GM12864 (cell line): ENCODE measurements around the gene PFN1.

ENCODE experiments used
- DNase-seq: peaks from one replicate; pipeline ENCODE4 v3.0.0-alpha.2; 2011; ENCODE audit warnings: low read depth
- H3K4me3 ChIP-seq: 2 replicates; pipeline ENCODE4 v1.5.1; 2011; ENCODE audit warnings: mild to moderate bottlenecking, low read depth, low read length, control low read depth
- TF ChIP-seq, protein P1 (sequence below): IDR thresholded peaks from 2 replicates; pipeline ENCODE4 v1.5.1; 2011; ENCODE audit warnings: low read depth, mild to moderate bottlenecking, moderate library complexity, low read length, control low read depth, inconsistent platforms; ENCODE audit errors: missing control alignments

PFN1 gene

DNA sequence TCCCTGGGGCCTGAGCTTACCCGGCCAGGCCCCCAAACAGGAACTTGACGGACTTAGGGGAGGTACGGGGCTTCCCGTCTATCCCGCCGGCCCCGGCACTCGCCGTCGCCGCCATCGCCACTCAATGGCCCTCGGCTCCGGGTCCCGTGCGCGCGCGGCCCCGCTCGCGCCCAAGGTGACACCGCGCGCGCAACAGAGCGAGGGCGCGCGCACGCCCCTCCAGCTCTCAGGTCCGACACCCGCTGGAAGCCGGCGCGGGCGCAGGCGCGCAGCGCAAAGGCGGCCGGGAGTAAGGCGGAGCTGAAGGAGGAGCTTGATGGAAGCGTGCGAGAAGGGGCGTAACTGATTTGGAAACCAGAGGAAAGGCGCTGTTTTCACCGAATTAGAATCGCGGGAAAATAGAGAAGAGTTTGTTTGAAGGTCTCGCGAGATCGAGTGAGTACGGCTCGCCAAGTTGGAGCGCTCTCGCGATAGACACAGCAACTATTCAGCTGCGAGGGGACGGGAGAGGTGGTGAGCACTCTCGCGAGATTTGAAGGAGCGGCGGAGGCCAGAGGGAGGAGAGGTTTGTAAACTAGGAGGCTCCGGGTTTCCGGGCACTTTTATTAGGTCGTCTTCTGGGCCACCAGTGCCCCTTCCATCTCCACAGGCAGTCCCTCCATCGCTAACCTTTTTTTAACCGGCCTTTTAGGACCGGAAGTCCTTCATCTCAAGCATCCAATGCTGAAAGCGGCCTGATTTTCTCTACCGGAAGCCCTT, 8.4 kb downstream of the PFN1 start, which contains the start of the genes RNF167 and SLC25A11:
Gene RNF167, plus strand, starts transcription at position 473 of the 759 bp plus-strand sequence. CDS start 642 bp downstream, outside the sequence.
Gene SLC25A11, minus strand, starts transcription at position 251 of the 759 bp plus-strand sequence. Its CDS starts 136 bp downstream, at position 115.
- peak; percentile 100 for DNase-seq
- peak within 1 kb of the TSS; percentile 90 for H3K4me3 ChIP-seq
- TF ChIP-seq, protein P1, sequence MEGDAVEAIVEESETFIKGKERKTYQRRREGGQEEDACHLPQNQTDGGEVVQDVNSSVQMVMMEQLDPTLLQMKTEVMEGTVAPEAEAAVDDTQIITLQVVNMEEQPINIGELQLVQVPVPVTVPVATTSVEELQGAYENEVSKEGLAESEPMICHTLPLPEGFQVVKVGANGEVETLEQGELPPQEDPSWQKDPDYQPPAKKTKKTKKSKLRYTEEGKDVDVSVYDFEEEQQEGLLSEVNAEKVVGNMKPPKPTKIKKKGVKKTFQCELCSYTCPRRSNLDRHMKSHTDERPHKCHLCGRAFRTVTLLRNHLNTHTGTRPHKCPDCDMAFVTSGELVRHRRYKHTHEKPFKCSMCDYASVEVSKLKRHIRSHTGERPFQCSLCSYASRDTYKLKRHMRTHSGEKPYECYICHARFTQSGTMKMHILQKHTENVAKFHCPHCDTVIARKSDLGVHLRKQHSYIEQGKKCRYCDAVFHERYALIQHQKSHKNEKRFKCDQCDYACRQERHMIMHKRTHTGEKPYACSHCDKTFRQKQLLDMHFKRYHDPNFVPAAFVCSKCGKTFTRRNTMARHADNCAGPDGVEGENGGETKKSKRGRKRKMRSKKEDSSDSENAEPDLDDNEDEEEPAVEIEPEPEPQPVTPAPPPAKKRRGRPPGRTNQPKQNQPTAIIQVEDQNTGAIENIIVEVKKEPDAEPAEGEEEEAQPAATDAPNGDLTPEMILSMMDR, result no peak

DNA sequence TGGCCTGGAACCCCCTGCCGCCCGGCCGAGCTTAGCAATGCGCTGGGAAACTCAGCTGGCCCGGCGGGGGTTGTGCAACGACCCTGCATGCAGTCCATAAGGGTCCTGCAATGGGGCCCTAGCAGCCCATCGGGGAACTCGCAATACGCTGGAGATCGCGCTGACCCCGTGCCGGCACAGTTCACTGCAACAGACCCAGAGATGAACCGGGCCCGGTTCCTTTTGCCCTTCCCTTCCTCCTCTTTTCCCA, 8.9 kb downstream of the PFN1 start:
- H3K4me3 ChIP-seq, result peak overlapping the region; percentile 90
- TF ChIP-seq, protein P1, result no peak
- no peak for DNase-seq

DNA sequence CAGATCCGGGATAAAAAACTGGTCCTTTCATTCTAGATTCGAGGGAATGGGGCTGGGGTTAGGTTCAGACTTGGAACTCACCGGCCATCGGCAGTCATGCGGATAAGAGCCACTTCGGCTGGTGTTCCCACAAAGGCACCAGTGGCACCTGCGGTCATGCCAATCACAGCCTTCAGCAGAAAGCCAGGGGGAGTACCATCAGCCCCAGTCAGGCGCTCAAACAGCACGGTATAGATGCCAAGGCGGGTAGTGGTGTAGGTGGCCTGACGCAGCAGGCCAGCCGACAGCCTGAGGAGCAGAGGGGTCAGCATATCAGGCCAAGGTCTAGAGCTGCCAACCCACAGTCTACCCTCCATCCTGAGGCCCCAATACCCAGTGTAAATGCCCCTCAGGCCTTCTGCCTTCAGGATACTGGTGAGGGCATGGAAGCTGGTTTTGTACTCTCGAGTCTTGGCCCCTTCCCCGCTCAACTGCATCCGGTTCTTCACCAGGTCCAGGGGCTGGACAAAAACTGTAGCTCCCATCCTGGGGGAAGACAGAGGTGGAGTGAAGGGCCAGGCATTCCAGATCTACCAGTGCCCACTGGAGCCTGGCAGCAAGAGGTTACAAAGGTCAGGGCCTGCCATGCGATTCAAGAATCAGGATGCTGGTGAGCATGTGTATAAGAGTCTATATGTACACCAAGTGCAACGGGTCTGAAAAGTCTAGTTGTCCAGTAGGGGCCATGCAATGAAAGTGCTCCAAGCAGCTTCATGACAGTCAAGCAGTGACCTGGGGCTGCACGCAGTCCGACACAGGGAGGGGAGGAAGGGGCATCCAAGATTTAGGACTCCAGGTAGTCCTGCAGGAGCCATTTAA, 9.4 kb downstream of the PFN1 start:
- H3K4me3 ChIP-seq, result peak overlapping the region; percentile 90
- no peak for DNase-seq
- TF ChIP-seq, protein P1, result no peak

GRCh38 chr17:4938069-4938491, 10.2 kb downstream of the PFN1 start:
- TF ChIP-seq, protein P1, result no peak
- DNase-seq, result no peak
- H3K4me3 ChIP-seq, result no peak overlapping the region

DNA sequence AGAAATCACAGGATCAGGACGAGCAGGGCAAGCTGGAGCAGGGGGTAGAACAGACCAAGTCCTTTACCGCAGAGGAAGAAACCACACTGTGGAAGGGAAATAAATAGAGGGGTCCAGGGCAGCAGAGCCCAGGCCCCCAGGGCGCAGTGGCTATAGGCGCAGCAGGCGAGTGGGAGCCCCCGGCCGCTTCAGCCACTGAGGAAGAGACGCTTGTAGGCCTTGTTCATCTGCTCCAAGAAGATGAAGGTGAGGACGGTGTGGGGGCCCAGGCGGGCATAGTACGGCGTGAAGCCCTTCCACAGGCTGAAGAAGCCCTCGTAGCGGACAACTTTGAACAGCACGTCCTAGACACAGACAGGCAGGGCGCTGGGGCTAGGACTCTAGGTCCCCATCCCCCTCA, 10.8 kb downstream of the PFN1 start:
- no peak overlapping the region for H3K4me3 ChIP-seq
- TF ChIP-seq, protein P1, result no peak
- DNase-seq, result no peak

DNA sequence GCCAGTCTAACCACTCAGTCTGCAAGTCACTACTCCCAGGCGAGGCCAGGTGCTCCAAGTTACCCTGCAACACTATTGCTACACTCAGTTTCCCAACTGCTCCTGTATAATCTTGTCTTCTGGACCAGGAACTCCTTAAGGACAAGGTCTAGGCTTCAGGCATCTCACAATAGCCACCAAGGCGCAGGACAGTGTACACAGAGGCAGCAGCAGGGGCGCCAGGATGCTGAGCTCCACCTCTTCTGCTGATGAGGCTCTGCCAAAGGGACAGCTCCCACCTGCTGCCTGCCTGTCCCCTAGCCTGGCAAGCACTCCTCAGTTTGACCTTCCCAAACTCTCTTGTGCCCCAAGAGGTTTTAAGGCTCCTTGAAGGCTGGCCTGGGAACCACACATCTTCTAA, 11.9 kb downstream of the PFN1 start:
- DNase-seq, result no peak
- TF ChIP-seq, protein P1, result no peak

More for the DNA sequence above, 11.9 kb downstream of the PFN1 start:
- no peak overlapping the region for H3K4me3 ChIP-seq
